SU-DHL-6 (cell line): ENCODE results near the gene GCH1.

Experiments
- H2AFZ ChIP-seq: fragments of 200-600 bp; sonication (generic); 2 replicates; pipeline ENCODE4 v1.6.1; 2014; ENCODE audit warnings: low read depth, mild to moderate bottlenecking, moderate library complexity, mixed read lengths, antibody characterized with exemption, low read length; ENCODE audit not compliant: severe bottlenecking
- H3F3A ChIP-seq: fragments of 200-600 bp; shearing (Covaris generic); 2 replicates; pipeline ENCODE4 v1.6.0; 2016; ENCODE audit warnings: antibody characterized with exemption, mild to moderate bottlenecking; ENCODE audit not compliant: insufficient read depth
- H3K27ac ChIP-seq: fragments of 200-600 bp; sonication (generic); 2 replicates; pipeline ENCODE4 v1.5.1; 2016; ENCODE audit warnings: low read depth, mild to moderate bottlenecking, low read length, moderate library complexity, mixed read lengths
- H3K27me3 ChIP-seq: fragments of 200-600 bp; sonication (generic), shearing (Covaris generic); 2 replicates; pipeline ENCODE4 v1.6.0; 2014; ENCODE audit warnings: mild to moderate bottlenecking, low read length
- H3K36me3 ChIP-seq: fragments of 200-600 bp; sonication (generic); 2 replicates; pipeline ENCODE4 v1.6.1; 2014; ENCODE audit warnings: mild to moderate bottlenecking, low read length, mixed read lengths
- H3K4me2 ChIP-seq: fragments of 300-600, 200-600 bp; shearing (Covaris generic), sonication (generic); 2 replicates; pipeline ENCODE4 v1.6.0; 2014; ENCODE audit warnings: low read length, low read depth, mild to moderate bottlenecking; ENCODE audit not compliant: poor library complexity, severe bottlenecking
- H3K4me3 ChIP-seq: fragments of 200-600 bp; sonication (generic); 2 replicates; pipeline ENCODE4 v1.5.1; 2014; ENCODE audit warnings: antibody characterized with exemption, low read length, mild to moderate bottlenecking, mixed read lengths; ENCODE audit not compliant: insufficient read depth, poor library complexity, severe bottlenecking
- H3K79me2 ChIP-seq: fragments of 200-600 bp; sonication (generic); 2 replicates; pipeline ENCODE4 v1.6.1; 2014; ENCODE audit warnings: mild to moderate bottlenecking, low read length, moderate library complexity; ENCODE audit not compliant: insufficient read depth
- H3K9ac ChIP-seq: fragments of 200-600 bp; sonication (generic); 2 replicates; pipeline ENCODE4 v1.7.0; 2014; ENCODE audit warnings: mild to moderate bottlenecking, low read length
- H3K9me2 ChIP-seq: fragments of 200-600 bp; sonication (generic); replicated peaks from 2 replicates; pipeline ENCODE4 v1.6.1; 2014; ENCODE audit warnings: low read length; ENCODE audit not compliant: insufficient read depth
- H3K9me3 ChIP-seq: fragments of 200-600 bp; sonication (generic); 2 replicates; pipeline ENCODE4 v1.6.1; 2014; ENCODE audit warnings: low read length, mixed read lengths; ENCODE audit not compliant: insufficient read depth
- H4K20me1 ChIP-seq: fragments of 200-600 bp; sonication (generic); 2 replicates; pipeline ENCODE4 v1.6.1; 2014; ENCODE audit warnings: low read depth, mild to moderate bottlenecking, antibody characterized with exemption, low read length, moderate library complexity, mixed read lengths
- EZH2phosphoT487 ChIP-seq: fragments of 200-600 bp; sonication (generic), shearing (Covaris generic); conservative IDR thresholded peaks from 2 replicates; pipeline ENCODE4 v1.6.1; 2018; ENCODE audit warnings: mild to moderate bottlenecking, antibody characterized with exemption, low read length, moderate library complexity, mixed read lengths
- TF ChIP-seq, protein P1 (sequence below): fragments of 200-600 bp; sonication (generic); IDR thresholded peaks from one replicate; pipeline ENCODE4 v1.5.1; 2017; ENCODE audit warnings: antibody characterized with exemption, mild to moderate bottlenecking, low read length, moderate library complexity; ENCODE audit not compliant: insufficient read depth, poor library complexity, severe bottlenecking

Gene GCH1

DNA sequence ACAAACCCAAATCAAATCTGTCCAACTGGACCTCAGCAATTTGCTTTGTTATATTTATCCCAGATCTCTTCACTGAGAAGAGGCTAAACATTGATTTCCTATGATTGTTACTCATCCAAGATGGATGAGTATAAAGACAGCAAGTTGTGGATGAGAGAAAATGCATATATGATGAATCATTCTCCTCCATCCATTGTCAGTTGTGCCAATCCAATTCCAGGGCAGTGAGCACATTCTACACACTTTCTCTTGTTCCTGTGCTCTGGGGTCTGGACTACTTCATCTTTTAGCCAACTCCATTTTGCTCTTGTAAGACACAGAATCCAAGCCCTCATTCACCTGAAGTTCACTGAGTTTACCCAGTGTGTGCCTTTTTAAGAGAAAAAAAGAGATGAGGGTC, 105.7 kb downstream of the GCH1 start:
- Histone ChIP-seq H3K27ac (no peak overlapping the region), H3K36me3 (no peaks in the 10 kb centered on the region), H3K27me3 (peaks cover 4% of the 10 kb centered on the region; the same call in 1 of the 2 replicates), H3K9me2 (no peaks in the 10 kb centered on the region), H3K4me3 (no peak overlapping the region), H4K20me1 (no peaks in the 10 kb centered on the region), H3K9ac (no peak overlapping the region), H3K9me3 (no peaks in the 10 kb centered on the region), H3F3A (no peaks in the 10 kb centered on the region), H3K4me2 (no peak overlapping the region), H2AFZ (no peak overlapping the region), H3K79me2 (no peaks in the 10 kb centered on the region)
- TF ChIP-seq, protein P1, sequence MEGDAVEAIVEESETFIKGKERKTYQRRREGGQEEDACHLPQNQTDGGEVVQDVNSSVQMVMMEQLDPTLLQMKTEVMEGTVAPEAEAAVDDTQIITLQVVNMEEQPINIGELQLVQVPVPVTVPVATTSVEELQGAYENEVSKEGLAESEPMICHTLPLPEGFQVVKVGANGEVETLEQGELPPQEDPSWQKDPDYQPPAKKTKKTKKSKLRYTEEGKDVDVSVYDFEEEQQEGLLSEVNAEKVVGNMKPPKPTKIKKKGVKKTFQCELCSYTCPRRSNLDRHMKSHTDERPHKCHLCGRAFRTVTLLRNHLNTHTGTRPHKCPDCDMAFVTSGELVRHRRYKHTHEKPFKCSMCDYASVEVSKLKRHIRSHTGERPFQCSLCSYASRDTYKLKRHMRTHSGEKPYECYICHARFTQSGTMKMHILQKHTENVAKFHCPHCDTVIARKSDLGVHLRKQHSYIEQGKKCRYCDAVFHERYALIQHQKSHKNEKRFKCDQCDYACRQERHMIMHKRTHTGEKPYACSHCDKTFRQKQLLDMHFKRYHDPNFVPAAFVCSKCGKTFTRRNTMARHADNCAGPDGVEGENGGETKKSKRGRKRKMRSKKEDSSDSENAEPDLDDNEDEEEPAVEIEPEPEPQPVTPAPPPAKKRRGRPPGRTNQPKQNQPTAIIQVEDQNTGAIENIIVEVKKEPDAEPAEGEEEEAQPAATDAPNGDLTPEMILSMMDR, result no peak
- no peak for TF ChIP-seq EZH2phosphoT487

GRCh38 chr14:54794796-54795195, 107.8 kb downstream of the GCH1 start:
- Histone ChIP-seq H3F3A (no peaks in the 10 kb centered on the region), H3K9me2 (no peaks in the 10 kb centered on the region), H3K79me2 (no peaks in the 10 kb centered on the region), H3K9me3 (no peaks in the 10 kb centered on the region), H3K9ac (no peak overlapping the region), H3K4me2 (no peak overlapping the region), H2AFZ (no peak overlapping the region), H4K20me1 (no peaks in the 10 kb centered on the region), H3K27me3 (peaks cover 4% of the 10 kb centered on the region; the same call in 1 of the 2 replicates), H3K4me3 (no peak overlapping the region), H3K27ac (no peak overlapping the region), H3K36me3 (no peaks in the 10 kb centered on the region)
- TF ChIP-seq EZH2phosphoT487, result no peak
- TF ChIP-seq, protein P1, result no peak

GRCh38 chr14:54794159-54794558, 108.5 kb downstream of the GCH1 start:
- Histone ChIP-seq H3K79me2 (no peaks in the 10 kb centered on the region), H3K27ac (no peak overlapping the region), H3K9me3 (no peaks in the 10 kb centered on the region), H3K27me3 (peaks cover 4% of the 10 kb centered on the region; the same call in 1 of the 2 replicates), H3F3A (no peaks in the 10 kb centered on the region), H3K9me2 (no peaks in the 10 kb centered on the region), H3K4me3 (no peak overlapping the region), H3K4me2 (no peak overlapping the region), H3K9ac (no peak overlapping the region), H3K36me3 (no peaks in the 10 kb centered on the region), H2AFZ (no peak overlapping the region), H4K20me1 (no peaks in the 10 kb centered on the region)
- TF ChIP-seq, protein P1, result no peak
- TF ChIP-seq EZH2phosphoT487, result no peak

GRCh38 chr14:54792288-54792687, 110.3 kb downstream of the GCH1 start:
- Histone ChIP-seq H3K4me2 (no peak overlapping the region), H3K9ac (no peak overlapping the region), H3K9me2 (no peaks in the 10 kb centered on the region), H3K4me3 (no peak overlapping the region), H3K36me3 (no peaks in the 10 kb centered on the region), H3K9me3 (no peaks in the 10 kb centered on the region), H3K27ac (no peak overlapping the region), H3F3A (no peaks in the 10 kb centered on the region), H4K20me1 (no peaks in the 10 kb centered on the region), H3K79me2 (no peaks in the 10 kb centered on the region), H3K27me3 (peaks cover 4% of the 10 kb centered on the region; the same call in 1 of the 2 replicates), H2AFZ (no peak overlapping the region)
- TF ChIP-seq EZH2phosphoT487, result no peak
- TF ChIP-seq, protein P1, result no peak
